A673 (cell line): ENCODE results near the gene GALNT10. TPM values are rescaled to one million over a fixed set of nuclear protein-coding genes. Genes with fewer than 3 reads are reported as not detected.

Experiments
- BruUV-seq: library from RNA; stranded (reverse); fragments of 400-500 nt; replicated peaks from 2 replicates; lab custom pipeline; 2021; lab: Mats Ljungman, UMichigan
- CTCF ChIA-PET: fragments of 300-600 bp; sonication (Branson Sonifier 250); formaldehyde crosslinking; loops from one replicate; lab custom pipeline; 2022; ENCODE audit warnings: antibody characterized with exemption; lab: Charles Lee
- POLR2A ChIA-PET: fragments of 300-600 bp; sonication (Branson Sonifier 250); formaldehyde crosslinking; loops from one replicate; lab custom pipeline; 2022; ENCODE audit warnings: antibody characterized with exemption; ENCODE audit not compliant: low non-redundant PET; lab: Charles Lee
- DNase-seq: peaks from one replicate; pipeline ENCODE4 v3.0.0-alpha.2; 2015; ENCODE audit warnings: low spot score
- H3K27ac ChIP-seq: fragments of 200-600 bp; sonication (generic); 2 replicates; pipeline ENCODE4 v1.5.1; 2016; ENCODE audit warnings: mixed run types, low read depth, mild to moderate bottlenecking, mixed read lengths, antibody characterized with exemption, low read length; ENCODE audit not compliant: poor library complexity, severe bottlenecking
- H3K27me3 ChIP-seq: fragments of 200-600 bp; sonication (generic); replicated peaks from 2 replicates; pipeline ENCODE4 v1.6.1; 2017; ENCODE audit warnings: mixed run types, low read depth, mild to moderate bottlenecking, mixed read lengths, antibody characterized with exemption, low read length; ENCODE audit not compliant: insufficient read depth, poor library complexity
- H3K36me3 ChIP-seq: fragments of 200-600 bp; sonication (generic); 2 replicates; pipeline ENCODE4 v1.6.1; 2016; ENCODE audit warnings: mixed run types, mild to moderate bottlenecking, mixed read lengths, antibody characterized with exemption, low read length; ENCODE audit not compliant: insufficient read depth, poor library complexity, severe bottlenecking
- H3K4me1 ChIP-seq: fragments of 200-600 bp; sonication (generic); 2 replicates; pipeline ENCODE4 v1.6.1; 2017; ENCODE audit warnings: mixed run types, mild to moderate bottlenecking, mixed read lengths, antibody characterized with exemption, low read length; ENCODE audit not compliant: insufficient read depth, poor library complexity, severe bottlenecking
- H3K4me3 ChIP-seq: fragments of 200-600 bp; sonication (generic); 2 replicates; pipeline ENCODE4 v1.5.1; 2016; ENCODE audit warnings: low read depth, mixed run types, mild to moderate bottlenecking, mixed read lengths, low read length; ENCODE audit not compliant: poor library complexity, severe bottlenecking
- H3K9me3 ChIP-seq: fragments of 200-600 bp; sonication (generic); 2 replicates; pipeline ENCODE4 v1.6.1; 2016; ENCODE audit warnings: mixed run types, low read depth, mild to moderate bottlenecking, mixed read lengths, antibody characterized with exemption, low read length; ENCODE audit not compliant: poor library complexity, severe bottlenecking
- EZH2 ChIP-seq: fragments of 200-600 bp; sonication (generic); IDR thresholded peaks from 2 replicates; pipeline ENCODE4 v1.6.1; 2017; ENCODE audit warnings: borderline replicate concordance, low read depth, mild to moderate bottlenecking, mixed read lengths, antibody characterized with exemption, low read length; ENCODE audit not compliant: poor library complexity, severe bottlenecking
- intact Hi-C: fragments of 100-400 bp; cut with micrococcal nuclease; formaldehyde crosslinking; loops from one replicate; pipeline ENCODE4 v1.10.0; 2022; ENCODE audit not compliant: unreplicated experiment
- microRNA-seq: library from miRNA; unstranded; fragments of <30 nt; microRNA quantifications from one replicate; pipeline ENCODE4 v1.2.0, GENCODE V29; 2021
- total RNA-seq: library from RNA; stranded (reverse); gene quantifications from 2 replicates; pipeline ENCODE4 v1.2.3, GENCODE V29; 2021
- TF ChIP-seq, protein P1 (sequence below): fragments of 300-800, 200-600 bp; sonication (generic); conservative IDR thresholded peaks from 2 replicates; pipeline ENCODE4 v1.5.1; 2017; ENCODE audit warnings: low read depth, mild to moderate bottlenecking, antibody characterized with exemption, low read length, moderate library complexity, mixed read lengths

GALNT10 gene
- total RNA-seq, 1 experiment from 2014 or later = 17.9 TPM

DNA sequence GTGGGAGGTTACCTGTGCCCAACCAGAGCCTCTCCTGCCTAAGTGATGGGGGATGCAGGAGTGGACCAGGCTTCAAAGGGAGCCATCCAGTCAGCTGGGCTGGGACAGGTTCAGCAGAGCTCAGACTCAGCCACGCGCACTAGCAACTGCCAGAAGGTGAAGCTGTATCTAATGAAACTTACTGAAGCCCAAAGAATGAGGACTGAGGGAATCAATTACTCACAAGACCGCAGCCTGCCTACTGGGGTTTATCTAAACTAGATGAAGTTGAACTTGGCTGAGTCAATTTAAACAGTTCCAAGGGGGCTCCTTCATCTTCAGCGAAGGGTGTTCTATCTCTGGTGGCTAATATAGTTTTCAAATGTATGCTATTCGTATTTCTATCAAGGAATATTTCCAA is 276.1 kb downstream of the GALNT10 start:
- peaks cover 19% of the 10 kb centered on the region for H3K27me3 ChIP-seq
- BruUV-seq = no TSS peak
- TF ChIP-seq, protein P1, sequence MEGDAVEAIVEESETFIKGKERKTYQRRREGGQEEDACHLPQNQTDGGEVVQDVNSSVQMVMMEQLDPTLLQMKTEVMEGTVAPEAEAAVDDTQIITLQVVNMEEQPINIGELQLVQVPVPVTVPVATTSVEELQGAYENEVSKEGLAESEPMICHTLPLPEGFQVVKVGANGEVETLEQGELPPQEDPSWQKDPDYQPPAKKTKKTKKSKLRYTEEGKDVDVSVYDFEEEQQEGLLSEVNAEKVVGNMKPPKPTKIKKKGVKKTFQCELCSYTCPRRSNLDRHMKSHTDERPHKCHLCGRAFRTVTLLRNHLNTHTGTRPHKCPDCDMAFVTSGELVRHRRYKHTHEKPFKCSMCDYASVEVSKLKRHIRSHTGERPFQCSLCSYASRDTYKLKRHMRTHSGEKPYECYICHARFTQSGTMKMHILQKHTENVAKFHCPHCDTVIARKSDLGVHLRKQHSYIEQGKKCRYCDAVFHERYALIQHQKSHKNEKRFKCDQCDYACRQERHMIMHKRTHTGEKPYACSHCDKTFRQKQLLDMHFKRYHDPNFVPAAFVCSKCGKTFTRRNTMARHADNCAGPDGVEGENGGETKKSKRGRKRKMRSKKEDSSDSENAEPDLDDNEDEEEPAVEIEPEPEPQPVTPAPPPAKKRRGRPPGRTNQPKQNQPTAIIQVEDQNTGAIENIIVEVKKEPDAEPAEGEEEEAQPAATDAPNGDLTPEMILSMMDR = no peak
- TF ChIP-seq EZH2 = no peak
- H3K36me3 ChIP-seq = no peaks in the 10 kb centered on the region
- no peak for DNase-seq
- ChIA-PET CTCF (interaction anchor here (0.6 to 0.8 kb wide), 3 partner anchors 165 to 492 kb away, joined by 3 read pairs; no protein-coding TSS in a partner anchor), POLR2A (no interaction called here)
- intact Hi-C loops = loop anchor here (1.0 kb wide), 2 partner anchors 144 to 174 kb away; no protein-coding TSS in a partner anchor
- H3K4me1 ChIP-seq = no peaks in the 10 kb centered on the region
- H3K9me3 ChIP-seq = no peaks in the 10 kb centered on the region
- no peak overlapping the region for H3K4me3 ChIP-seq
- H3K27ac ChIP-seq = no peak overlapping the region

DNA sequence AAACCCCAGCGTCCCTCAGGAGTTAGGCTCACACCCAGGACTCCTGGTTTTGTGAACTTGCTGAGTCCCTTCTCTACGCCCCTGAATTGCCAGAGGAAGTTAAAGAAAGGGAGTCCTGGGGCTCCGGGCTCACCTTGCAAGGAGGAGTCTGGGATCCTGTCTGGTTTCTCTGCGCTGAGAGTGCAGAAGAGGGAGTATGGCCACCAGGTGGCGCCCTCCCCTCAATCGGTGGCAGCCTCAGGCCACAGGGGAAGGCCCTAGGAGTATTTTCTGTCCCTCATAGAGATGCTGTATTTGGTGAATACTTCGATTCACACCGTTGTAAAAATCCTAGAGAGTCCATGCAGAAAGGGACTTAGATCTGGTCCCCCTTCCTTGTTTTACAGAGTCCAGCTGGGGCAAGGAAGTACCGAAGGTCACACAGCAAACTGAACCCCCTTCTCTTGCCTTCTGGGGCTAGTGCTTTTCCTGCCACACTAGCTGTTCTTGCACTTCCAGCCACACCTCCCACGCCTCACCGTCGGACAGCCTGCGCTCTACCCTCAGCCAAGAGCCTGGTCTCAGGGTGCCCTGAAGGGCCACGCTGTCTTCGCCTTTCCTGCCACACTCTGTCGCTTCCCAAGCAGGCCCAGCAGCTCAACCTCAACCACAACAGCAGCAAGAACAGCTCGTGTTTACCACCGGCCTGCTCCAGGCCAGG is 277.3 kb downstream of the GALNT10 start:
- Histone ChIP-seq H3K4me3 (no peak overlapping the region), H3K36me3 (no peaks in the 10 kb centered on the region), H3K27me3 (peaks cover 30% of the 10 kb centered on the region), H3K4me1 (no peaks in the 10 kb centered on the region), H3K27ac (no peak overlapping the region), H3K9me3 (no peaks in the 10 kb centered on the region)
- intact Hi-C loops = loop anchor here (1.0 kb wide), 2 partner anchors 142 to 172 kb away; no protein-coding TSS in a partner anchor
- CTCF ChIA-PET = interaction anchor here (0.6 kb wide), 1 partner anchor 172 kb away, joined by 3 read pairs; no protein-coding TSS in a partner anchor
- TF ChIP-seq, protein P1 = peak; percentile 87
- TF ChIP-seq EZH2 = no peak
- POLR2A ChIA-PET = no interaction called here
- peak; percentile 70 for DNase-seq
- no TSS peak for BruUV-seq

DNA sequence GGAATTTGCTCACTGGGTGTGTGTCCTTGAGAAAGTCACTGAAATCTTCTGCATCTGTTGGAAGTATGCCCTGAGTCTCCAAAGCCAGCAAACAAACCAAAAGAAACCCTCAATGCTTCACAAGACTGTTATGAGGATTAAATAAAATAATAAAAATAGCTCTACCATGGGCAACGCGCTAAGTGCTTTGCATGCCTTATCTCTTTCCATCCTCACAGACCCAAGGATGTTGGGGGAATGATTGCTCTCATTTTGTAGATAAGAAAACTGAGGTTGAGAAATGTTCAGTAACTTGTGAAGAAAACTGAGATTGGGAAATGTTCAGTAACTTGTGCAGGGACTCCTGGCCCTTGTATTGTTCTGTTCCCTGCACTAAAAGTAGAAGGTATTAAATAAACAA is 279.6 kb downstream of the GALNT10 start:
- ChIA-PET POLR2A (no interaction called here), CTCF (interaction anchor here (0.7 kb wide), 1 partner anchor 14 kb away, joined by 4 read pairs; no protein-coding TSS in a partner anchor)
- no peaks in the 10 kb centered on the region for H3K4me1 ChIP-seq
- intact Hi-C loops = no loop called here
- H3K27ac ChIP-seq = no peak overlapping the region
- no peaks in the 10 kb centered on the region for H3K9me3 ChIP-seq
- H3K36me3 ChIP-seq = no peaks in the 10 kb centered on the region
- DNase-seq = no peak
- no peak overlapping the region for H3K4me3 ChIP-seq
- peaks cover 53% of the 10 kb centered on the region for H3K27me3 ChIP-seq
- no TSS peak for BruUV-seq
- no peak for TF ChIP-seq EZH2
- TF ChIP-seq, protein P1 = no peak

Small RNAs within 50 kb of the gene (microRNA-seq; reads per million reads assigned to microRNA genes)
- 15.9 reads per million, percentile 39 among the genes with 10 or more reads in this experiment for gene MIR1294

Other genes with a start within 250 kb of the GALNT10 start
- 19.3 and 23.5 TPM in 2 replicates for gene FAM114A2, start 151.8 kb upstream of the GALNT10 start, total RNA-seq
- gene MFAP3, start 151.8 kb upstream of the GALNT10 start, total RNA-seq = 21.4 and 25.8 TPM in 2 replicates